Right lobe of liver (tissue), 6 donors: ENCODE measurements around the gene RBMS3. TPM values are rescaled to one million over a fixed set of nuclear protein-coding genes. Genes with fewer than 3 reads are reported as not detected.

Source experiments
- ATAC-seq, 4 donors: fragments of 200-7000 bp; cut with Tn5 transposase; one replicate each; pipeline ENCODE4 v1.9.1; 2020; ENCODE audit warnings: mild to moderate bottlenecking in 4 of 4, moderate library complexity in 4 of 4
- DNase-seq, 3 donors: peaks; one replicate each; pipeline ENCODE4 v3.0.0-alpha.2; 2020
- H3K27ac ChIP-seq, 3 donors: fragments of 200-600 bp; one replicate each; pipeline ENCODE4 v1.8.0; 2022
- H3K27me3 ChIP-seq, 2 donors: fragments of 200-600 bp; one replicate each; pipeline ENCODE4 v1.8.0; 2022
- H3K36me3 ChIP-seq, 4 donors: fragments of 200-600 bp; sonication (generic) in 1 of 4; one replicate each; pipeline versions ENCODE4 v1.5.1 to v1.8.0; 2017 to 2022; ENCODE audit warnings: control low read depth in 1 of 4
- H3K4me1 ChIP-seq, 4 donors: fragments of 200-600 bp; sonication (generic) in 1 of 4; one replicate each; pipeline versions ENCODE4 v1.5.1 to v1.8.0; 2017 to 2022; ENCODE audit warnings: control low read depth in 1 of 4
- H3K4me3 ChIP-seq, 3 donors: fragments of 200-600 bp; one replicate each; pipeline ENCODE4 v1.8.0; 2022
- H3K9me3 ChIP-seq, 4 donors: fragments of 200-600 bp; sonication (generic) in 1 of 4; one replicate each; pipeline versions ENCODE4 v1.5.1 to v1.8.0; 2017 to 2022; ENCODE audit warnings: control low read depth in 1 of 4
- POLR2A ChIP-seq: fragments of 450-650 bp; IDR thresholded peaks from one replicate; pipeline ENCODE4 v1.6.1; 2017; ENCODE audit warnings: antibody characterized with exemption, mild to moderate bottlenecking
- WGBS: methylation state at CpG from one replicate; pipeline ENCODE4 v1.1.6; 2018; ENCODE audit warnings: low coverage, low lambda C conversion rate; ENCODE audit not compliant: insufficient coverage; ENCODE audit errors: missing lambda C conversion rate; 5-methylcytosine and 5-hydroxymethylcytosine counted together
- intact Hi-C, 2 donors: fragments of 100-400 bp; cut with DNase I; formaldehyde crosslinking; loops; one replicate each; pipeline versions ENCODE4 v1.11.2 to v1.14.1; 2022
- total RNA-seq, 6 experiments: library from RNA; depleted of rRNA in 2 of 6; stranded (reverse); fragments of >200 nt in 2 of 6; fragmentation: NEBNext Ultra II Directional in 3 of 6; extraction: Animal tissue kit (Norgen Biotek cat#: 25700) in 3 of 6; gene quantifications; one replicate each; pipeline versions ENCODE4 v1.1.0 to v1.2.4, GENCODE V29; 2016 to 2023
- TF ChIP-seq, protein P1 (sequence below), 4 donors: fragments of 200-600 bp in 3 of 4; fragments of 450-650 bp in 1 of 4; IDR thresholded peaks; one replicate each; pipeline versions ENCODE4 v1.5.1 to v1.8.0; 2016 to 2022; ENCODE audit warnings: antibody characterized with exemption in 4 of 4, mild to moderate bottlenecking in 2 of 4
- donor health status: DM: no; HTN: yes; CAD: no.
- donor health status: DM: no; HTN: no; CAD: no.
- donor health status: DM: no; HTN: no; CAD: no.
- donor health status: DM: no; HTN: yes; CAD: no.
- donor health status: DM: no; HTN: yes; CAD: no.

Gene RBMS3
- total RNA-seq, 6 experiments from 2014 or later = 6.3 to 11.5 (median 8.3) TPM

DNA sequence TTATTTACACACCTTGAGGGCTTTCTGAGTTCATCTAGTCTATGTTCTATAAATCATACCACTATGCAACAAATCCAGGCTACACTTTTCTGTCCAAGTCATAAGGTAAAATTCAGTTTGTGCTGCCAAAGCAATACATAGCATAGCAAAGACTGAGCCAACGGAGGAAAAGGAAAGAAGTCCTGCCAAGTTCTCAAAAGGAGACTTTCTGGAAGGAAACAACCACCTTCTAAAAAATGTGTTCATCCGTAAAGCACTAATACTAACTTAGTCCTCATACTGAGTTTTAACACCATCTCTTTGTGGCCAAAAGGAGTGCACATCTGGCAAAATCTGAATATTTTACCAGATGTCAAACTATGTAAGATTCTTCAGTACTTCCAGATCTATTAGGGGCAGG, 620.2 kb downstream of the RBMS3 start:
- no peaks in the 10 kb centered on the region for H3K36me3 ChIP-seq
- no peak for ATAC-seq

DNA sequence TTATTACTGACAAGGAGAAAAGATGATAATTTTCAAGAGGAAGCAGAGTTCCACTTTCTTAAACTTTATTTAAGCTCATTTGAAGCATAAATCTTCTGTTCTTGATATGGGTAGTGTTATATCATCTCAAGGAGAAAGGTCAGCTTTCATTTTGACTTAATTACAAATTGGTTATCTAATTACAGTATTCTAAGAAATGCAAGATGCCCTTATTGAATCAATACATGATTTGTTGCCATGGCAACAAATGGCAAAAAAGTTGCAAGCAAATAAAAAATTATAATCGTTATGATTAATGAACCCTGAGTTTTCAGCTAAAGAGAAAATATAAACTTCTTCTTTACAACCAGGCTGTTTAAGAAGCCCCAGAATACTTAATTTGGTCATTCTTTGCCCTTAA, 622.7 kb downstream of the RBMS3 start:
- WGBS = 82% methylated on average over 1 of the region's 1 CpG
- Histone ChIP-seq H3K4me1 (no peaks in the 10 kb centered on the region), H3K27me3 (no peaks in the 10 kb centered on the region), H3K27ac (no peak overlapping the region), H3K4me3 (no peak overlapping the region), H3K9me3 (no peaks in the 10 kb centered on the region), H3K36me3 (no peaks in the 10 kb centered on the region)
- ATAC-seq (no peak), DNase-seq (no peak)
- intact Hi-C loops = no loop called here
- TF ChIP-seq, protein P1, sequence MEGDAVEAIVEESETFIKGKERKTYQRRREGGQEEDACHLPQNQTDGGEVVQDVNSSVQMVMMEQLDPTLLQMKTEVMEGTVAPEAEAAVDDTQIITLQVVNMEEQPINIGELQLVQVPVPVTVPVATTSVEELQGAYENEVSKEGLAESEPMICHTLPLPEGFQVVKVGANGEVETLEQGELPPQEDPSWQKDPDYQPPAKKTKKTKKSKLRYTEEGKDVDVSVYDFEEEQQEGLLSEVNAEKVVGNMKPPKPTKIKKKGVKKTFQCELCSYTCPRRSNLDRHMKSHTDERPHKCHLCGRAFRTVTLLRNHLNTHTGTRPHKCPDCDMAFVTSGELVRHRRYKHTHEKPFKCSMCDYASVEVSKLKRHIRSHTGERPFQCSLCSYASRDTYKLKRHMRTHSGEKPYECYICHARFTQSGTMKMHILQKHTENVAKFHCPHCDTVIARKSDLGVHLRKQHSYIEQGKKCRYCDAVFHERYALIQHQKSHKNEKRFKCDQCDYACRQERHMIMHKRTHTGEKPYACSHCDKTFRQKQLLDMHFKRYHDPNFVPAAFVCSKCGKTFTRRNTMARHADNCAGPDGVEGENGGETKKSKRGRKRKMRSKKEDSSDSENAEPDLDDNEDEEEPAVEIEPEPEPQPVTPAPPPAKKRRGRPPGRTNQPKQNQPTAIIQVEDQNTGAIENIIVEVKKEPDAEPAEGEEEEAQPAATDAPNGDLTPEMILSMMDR (IDR thresholded peaks at IDR 0.05) = no peak
- no peak for TF ChIP-seq POLR2A

More for the DNA sequence above, 620.2 kb downstream of the RBMS3 start:
- Histone ChIP-seq H3K27me3 (no peaks in the 10 kb centered on the region), H3K4me3 (no peak overlapping the region), H3K27ac (no peak overlapping the region), H3K4me1 (no peaks in the 10 kb centered on the region), H3K9me3 (no peaks in the 10 kb centered on the region)
- 48% methylated on average over 2 of the region's 2 CpGs for WGBS
- TF ChIP-seq, protein P1 (IDR thresholded peaks at IDR 0.05) = no peak
- TF ChIP-seq POLR2A = no peak
- no peak for DNase-seq
- intact Hi-C loops = no loop called here

DNA sequence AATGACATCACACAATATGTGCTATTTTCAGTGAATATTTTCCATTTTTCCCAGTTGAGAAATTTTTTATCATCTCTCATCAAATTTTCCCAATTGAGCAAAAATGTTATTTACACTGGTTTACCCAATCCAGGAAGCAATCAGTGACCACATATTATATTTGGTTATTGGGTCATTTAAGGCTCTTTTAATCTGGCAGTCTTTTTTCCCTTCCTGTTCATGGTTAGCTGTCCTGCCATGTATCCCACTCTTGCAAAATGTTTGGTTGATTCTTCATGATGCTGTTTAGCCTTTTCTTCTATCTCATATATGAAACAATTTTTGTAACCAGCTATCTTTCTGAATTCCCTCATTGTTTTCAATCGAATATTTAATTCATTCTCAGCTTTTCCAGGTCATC, 626.0 kb downstream of the RBMS3 start:
- Histone ChIP-seq H3K9me3 (no peaks in the 10 kb centered on the region), H3K27me3 (no peaks in the 10 kb centered on the region), H3K4me3 (no peak overlapping the region), H3K36me3 (no peaks in the 10 kb centered on the region), H3K27ac (no peak overlapping the region), H3K4me1 (no peaks in the 10 kb centered on the region)
- ATAC-seq (no peak), DNase-seq (no peak)
- TF ChIP-seq POLR2A = no peak
- TF ChIP-seq, protein P1 (IDR thresholded peaks at IDR 0.05) = no peak
- intact Hi-C loops = no loop called here
- WGBS = 37% methylated on average over 1 of the region's 1 CpG

DNA sequence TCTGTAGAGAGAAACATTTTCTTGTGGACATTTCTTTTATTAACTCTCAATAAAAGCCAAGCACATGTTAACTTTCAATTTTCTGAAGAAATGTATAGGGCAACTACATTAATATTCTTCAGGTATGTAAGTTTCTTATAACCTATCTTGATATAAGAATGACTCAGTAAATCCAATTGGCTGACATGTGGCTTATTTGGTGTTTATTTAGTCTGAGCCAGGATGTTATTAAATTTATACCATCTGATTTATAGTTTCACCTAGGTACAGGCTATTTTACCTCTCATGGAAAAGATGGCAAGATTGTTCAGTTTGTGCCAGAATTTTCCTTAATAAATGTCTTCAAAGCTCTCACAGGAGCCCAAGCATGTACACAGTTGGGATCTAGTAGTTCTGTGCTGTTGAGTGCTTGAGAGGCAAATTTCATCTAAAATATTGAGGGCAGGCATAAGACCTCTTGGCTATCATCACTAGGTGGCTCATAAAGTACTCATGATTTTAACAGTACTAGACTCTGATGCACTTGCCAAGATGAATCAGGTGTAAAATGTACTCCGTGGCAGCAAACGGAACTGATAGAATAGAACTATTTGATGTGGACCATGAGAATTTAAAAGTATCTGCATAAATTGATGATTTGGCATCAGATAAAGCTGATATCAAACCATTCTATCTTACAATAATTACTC, 631.9 kb downstream of the RBMS3 start:
- Histone ChIP-seq H3K9me3 (no peaks in the 10 kb centered on the region), H3K36me3 (no peaks in the 10 kb centered on the region), H3K4me3 (no peak overlapping the region), H3K27me3 (no peaks in the 10 kb centered on the region), H3K27ac (no peak overlapping the region), H3K4me1 (no peaks in the 10 kb centered on the region)
- 68% methylated on average over 2 of the region's 2 CpGs for WGBS
- TF ChIP-seq, protein P1 (IDR thresholded peaks at IDR 0.05) = no peak
- TF ChIP-seq POLR2A = no peak
- DNase-seq (no peak), ATAC-seq (no peak)
- intact Hi-C loops = no loop called here
